SK-N-SH treated with all-trans-retinoic acid at 6 μM for 48 hours (cell line): Measurements from ENCODE around the gene RAB3A.

Experiments
- ATAC-seq: fragments of 200-7000 bp; cut with Tn5 transposase; 3 replicates; pipeline ENCODE4 v1.9.1; 2020; ENCODE audit warnings: mild to moderate bottlenecking, moderate library complexity
- ARNTL ChIP-seq: fragments of 450-650 bp; formaldehyde crosslinking; IDR thresholded peaks from 2 replicates; pipeline ENCODE4 v1.5.0; 2020; ENCODE audit warnings: low read depth, mild to moderate bottlenecking, moderate library complexity, borderline replicate concordance
- BACH2 ChIP-seq: fragments of 250-450 bp; sonication (Bioruptor Pico); IDR thresholded peaks from 2 replicates; pipeline ENCODE4 v1.9.0; 2021; ENCODE audit warnings: mild to moderate bottlenecking, borderline replicate concordance
- CREB5 ChIP-seq: fragments of 250-450 bp; sonication (Bioruptor Pico); IDR thresholded peaks from 2 replicates; pipeline ENCODE4 v1.5.1; 2020; ENCODE audit warnings: low read depth, mild to moderate bottlenecking, moderate library complexity
- ESRRG ChIP-seq: fragments of 250-450 bp; sonication (Bioruptor Pico); IDR thresholded peaks from 2 replicates; pipeline ENCODE4 v1.6.1; 2021; ENCODE audit warnings: mild to moderate bottlenecking
- GLIS3 ChIP-seq: fragments of 250-450 bp; sonication (Bioruptor Pico); IDR thresholded peaks from 2 replicates; pipeline ENCODE4 v1.5.0; 2020; ENCODE audit warnings: mild to moderate bottlenecking, moderate library complexity
- ISL1 ChIP-seq: fragments of 250-450 bp; sonication (Bioruptor Pico); IDR thresholded peaks from 2 replicates; pipeline ENCODE4 v2.1.2; 2022; ENCODE audit warnings: mild to moderate bottlenecking, moderate library complexity
- OSR1 ChIP-seq: fragments of 250-450 bp; sonication (Bioruptor Pico); IDR thresholded peaks from 2 replicates; pipeline ENCODE4 v1.8.0; 2022; ENCODE audit warnings: moderate library complexity, mild to moderate bottlenecking, inconsistent platforms
- PATZ1 ChIP-seq: fragments of 250-450 bp; sonication (Bioruptor Pico); IDR thresholded peaks from 2 replicates; pipeline ENCODE4 v1.8.0; 2020; ENCODE audit warnings: mild to moderate bottlenecking, moderate library complexity, borderline replicate concordance
- PPARA ChIP-seq: fragments of 250-450 bp; sonication (Bioruptor Pico); IDR thresholded peaks from 2 replicates; pipeline ENCODE4 v1.5.0; 2020; ENCODE audit warnings: mild to moderate bottlenecking, borderline replicate concordance
- RARB ChIP-seq: fragments of 250-450 bp; sonication (Bioruptor Pico); IDR thresholded peaks from 2 replicates; pipeline ENCODE4 v1.8.0; 2021; ENCODE audit warnings: mild to moderate bottlenecking, moderate library complexity
- SNAI2 ChIP-seq: fragments of 250-450 bp; sonication (Bioruptor Pico); IDR thresholded peaks from 2 replicates; pipeline ENCODE4 v1.5.0; 2020; ENCODE audit warnings: mild to moderate bottlenecking, moderate library complexity
- TCF4 ChIP-seq: fragments of 250-450 bp; sonication (Bioruptor Pico); IDR thresholded peaks from 2 replicates; pipeline ENCODE4 v1.8.0; 2021; ENCODE audit warnings: mild to moderate bottlenecking, moderate library complexity, borderline replicate concordance
- TOX ChIP-seq: fragments of 250-450 bp; sonication (Bioruptor Pico); IDR thresholded peaks from 2 replicates; pipeline ENCODE4 v1.8.0; 2021; ENCODE audit warnings: mild to moderate bottlenecking, moderate library complexity, borderline replicate concordance
- ZC3H10 ChIP-seq: fragments of 250-450 bp; sonication (Bioruptor Pico); IDR thresholded peaks from 2 replicates; pipeline ENCODE4 v1.5.1; 2021; ENCODE audit warnings: mild to moderate bottlenecking, moderate library complexity
- ZFP3 ChIP-seq: fragments of 250-450 bp; sonication (Bioruptor Pico); IDR thresholded peaks from 2 replicates; pipeline ENCODE4 v1.5.0; 2020; ENCODE audit warnings: mild to moderate bottlenecking, moderate library complexity
- ZFP30 ChIP-seq: fragments of 450-650 bp; formaldehyde crosslinking; IDR thresholded peaks from 2 replicates; pipeline ENCODE4 v1.5.0; 2022; ENCODE audit warnings: mild to moderate bottlenecking, moderate library complexity
- ZNF565 ChIP-seq: fragments of 450-650 bp; formaldehyde crosslinking; conservative IDR thresholded peaks from 2 replicates; pipeline ENCODE4 v1.5.0; 2020; ENCODE audit warnings: low read depth, mild to moderate bottlenecking, moderate library complexity
- ZNF70 ChIP-seq: fragments of 450-650 bp; formaldehyde crosslinking; IDR thresholded peaks from 2 replicates; pipeline ENCODE4 v1.5.0; 2020; ENCODE audit warnings: mild to moderate bottlenecking, moderate library complexity
- ZNF8 ChIP-seq: fragments of 450-650 bp; formaldehyde crosslinking; IDR thresholded peaks from 2 replicates; pipeline ENCODE4 v1.5.0; 2020; ENCODE audit warnings: mild to moderate bottlenecking, moderate library complexity
- TF ChIP-seq, protein P1 (sequence below): fragments of 250-450 bp; sonication (Bioruptor Pico); IDR thresholded peaks from 2 replicates; pipeline ENCODE4 v1.8.0; 2021; ENCODE audit warnings: low read depth, mild to moderate bottlenecking, moderate library complexity, borderline replicate concordance
- TF ChIP-seq, protein P2 (sequence below): fragments of 250-450 bp; sonication (Bioruptor Pico); IDR thresholded peaks from 2 replicates; pipeline ENCODE4 v1.5.1; 2021; ENCODE audit warnings: mild to moderate bottlenecking, moderate library complexity

Gene RAB3A

GRCh38 chr19:18156268-18156667 is 47.6 kb downstream of the RAB3A start:
- TF ChIP-seq BACH2 (CRISPR knock-in tag): no peak
- TF ChIP-seq ESRRG (CRISPR knock-in tag): no peak
- no peak for TF ChIP-seq SNAI2 (CRISPR knock-in tag)
- no peak for ATAC-seq

DNA sequence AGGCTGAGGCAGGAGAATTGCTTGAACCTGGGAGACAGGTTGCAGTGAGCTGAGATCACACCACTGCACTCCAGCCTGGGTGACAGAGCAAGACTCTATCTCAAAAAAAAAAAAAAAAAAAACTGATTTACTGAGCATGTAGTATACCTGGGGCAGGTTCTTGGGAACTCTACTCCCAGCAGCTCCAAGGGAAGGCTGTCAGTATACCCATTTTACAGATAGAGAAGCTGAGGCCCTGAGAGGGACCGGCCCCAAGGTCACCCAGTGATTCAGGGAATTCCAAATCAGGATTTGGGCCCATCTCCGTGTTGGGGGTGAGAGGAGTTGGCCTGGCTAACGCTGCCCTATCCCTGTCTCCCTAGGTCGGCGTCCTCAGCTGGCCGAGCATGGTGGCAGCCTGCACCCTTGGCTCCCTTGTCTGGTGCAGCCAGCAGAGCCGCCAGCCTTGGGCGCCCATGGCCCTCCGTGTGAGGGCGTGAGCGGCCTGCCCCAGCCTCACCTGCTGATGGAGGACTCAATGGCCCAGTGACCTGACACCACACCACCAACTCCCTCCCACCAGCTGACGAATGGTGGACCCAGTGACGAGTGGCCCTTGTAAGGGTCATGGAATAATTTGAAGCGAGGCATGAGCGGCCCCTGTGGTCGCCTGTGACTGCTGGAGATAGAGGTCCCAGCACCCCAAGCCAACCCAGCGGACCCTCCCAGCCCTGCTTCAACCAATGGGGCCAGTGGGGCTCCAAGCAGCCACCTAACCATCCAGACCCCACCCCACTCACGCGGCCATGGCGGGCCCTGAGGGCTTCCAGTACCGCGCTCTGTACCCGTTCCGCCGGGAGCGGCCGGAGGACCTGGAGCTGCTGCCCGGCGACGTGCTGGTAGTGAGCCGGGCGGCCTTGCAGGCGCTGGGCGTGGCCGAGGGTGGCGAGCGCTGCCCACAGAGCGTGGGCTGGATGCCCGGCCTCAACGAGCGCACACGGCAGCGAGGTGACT is 48.5 kb downstream of the RAB3A start:
- no peak for ATAC-seq
- TF ChIP-seq, protein P1, sequence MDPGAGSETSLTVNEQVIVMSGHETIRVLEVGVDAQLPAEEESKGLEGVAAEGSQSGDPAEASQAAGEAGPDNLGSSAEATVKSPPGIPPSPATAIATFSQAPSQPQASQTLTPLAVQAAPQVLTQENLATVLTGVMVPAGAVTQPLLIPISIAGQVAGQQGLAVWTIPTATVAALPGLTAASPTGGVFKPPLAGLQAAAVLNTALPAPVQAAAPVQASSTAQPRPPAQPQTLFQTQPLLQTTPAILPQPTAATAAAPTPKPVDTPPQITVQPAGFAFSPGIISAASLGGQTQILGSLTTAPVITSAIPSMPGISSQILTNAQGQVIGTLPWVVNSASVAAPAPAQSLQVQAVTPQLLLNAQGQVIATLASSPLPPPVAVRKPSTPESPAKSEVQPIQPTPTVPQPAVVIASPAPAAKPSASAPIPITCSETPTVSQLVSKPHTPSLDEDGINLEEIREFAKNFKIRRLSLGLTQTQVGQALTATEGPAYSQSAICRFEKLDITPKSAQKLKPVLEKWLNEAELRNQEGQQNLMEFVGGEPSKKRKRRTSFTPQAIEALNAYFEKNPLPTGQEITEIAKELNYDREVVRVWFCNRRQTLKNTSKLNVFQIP (CRISPR knock-in tag): no peak
- TF ChIP-seq ESRRG (CRISPR knock-in tag) (no peak), ZFP30 (CRISPR knock-in tag) (no peak), ARNTL (CRISPR knock-in tag) (no peak), PATZ1 (CRISPR knock-in tag) (no peak), ZFP3 (CRISPR knock-in tag) (no peak), OSR1 (CRISPR knock-in tag) (no peak), ZNF70 (CRISPR knock-in tag) (no peak), ZNF8 (CRISPR knock-in tag) (no peak), ISL1 (CRISPR knock-in tag) (no peak), ZNF565 (CRISPR knock-in tag) (no peak), RARB (CRISPR knock-in tag) (no peak), PPARA (CRISPR knock-in tag) (no peak), ZC3H10 (CRISPR knock-in tag) (no peak), CREB5 (CRISPR knock-in tag) (no peak), TOX (CRISPR knock-in tag) (no peak), TCF4 (CRISPR knock-in tag) (no peak), GLIS3 (CRISPR knock-in tag) (no peak), SNAI2 (CRISPR knock-in tag) (no peak)
- TF ChIP-seq, protein P2, sequence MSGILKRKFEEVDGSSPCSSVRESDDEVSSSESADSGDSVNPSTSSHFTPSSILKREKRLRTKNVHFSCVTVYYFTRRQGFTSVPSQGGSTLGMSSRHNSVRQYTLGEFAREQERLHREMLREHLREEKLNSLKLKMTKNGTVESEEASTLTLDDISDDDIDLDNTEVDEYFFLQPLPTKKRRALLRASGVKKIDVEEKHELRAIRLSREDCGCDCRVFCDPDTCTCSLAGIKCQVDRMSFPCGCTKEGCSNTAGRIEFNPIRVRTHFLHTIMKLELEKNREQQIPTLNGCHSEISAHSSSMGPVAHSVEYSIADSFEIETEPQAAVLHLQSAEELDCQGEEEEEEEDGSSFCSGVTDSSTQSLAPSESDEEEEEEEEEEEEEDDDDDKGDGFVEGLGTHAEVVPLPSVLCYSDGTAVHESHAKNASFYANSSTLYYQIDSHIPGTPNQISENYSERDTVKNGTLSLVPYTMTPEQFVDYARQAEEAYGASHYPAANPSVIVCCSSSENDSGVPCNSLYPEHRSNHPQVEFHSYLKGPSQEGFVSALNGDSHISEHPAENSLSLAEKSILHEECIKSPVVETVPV (CRISPR knock-in tag): no peak

DNA sequence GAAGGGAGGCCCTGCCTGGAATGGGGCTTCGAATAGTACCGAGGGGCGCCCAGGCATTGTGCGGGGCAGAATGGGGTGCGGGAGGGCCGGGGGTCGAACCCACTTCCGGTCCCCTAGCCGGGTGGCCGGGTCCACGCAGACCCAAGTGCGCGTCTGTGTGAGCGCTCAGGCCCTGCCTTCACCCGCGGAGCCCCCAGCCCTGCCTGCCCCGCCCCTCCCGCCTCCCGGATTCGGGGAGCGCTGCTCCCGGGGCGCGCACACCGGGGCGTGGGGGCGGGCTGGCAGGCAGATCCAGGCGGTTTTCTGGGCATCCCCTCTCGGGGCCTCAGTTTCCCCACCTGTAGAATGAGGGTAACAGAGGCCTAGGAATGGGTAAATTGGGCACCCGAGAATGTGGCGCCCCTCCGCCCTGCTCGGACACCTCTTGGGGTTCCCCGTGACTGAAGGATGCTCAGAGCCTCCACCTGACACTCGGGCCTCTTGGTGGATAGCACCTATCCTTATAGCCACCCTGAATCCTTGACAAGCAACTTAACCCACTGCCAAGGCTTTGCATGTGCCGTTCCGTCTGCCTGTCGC is 50.2 kb downstream of the RAB3A start:
- ATAC-seq: no peak
- TF ChIP-seq PATZ1 (CRISPR knock-in tag) (0 out of 2 replicates have a peak, but pooled peaks have one; percentile 7), BACH2 (CRISPR knock-in tag) (no peak)
